NK-92 treated with Interleukin-12 subunit alpha and Interleukin-12 subunit beta, amount 100 ng/mL, for 24 hours (cell line): ENCODE results near the gene C2CD2.

Experiments used
- DNase-seq: peaks from one replicate; lab custom pipeline; 2025; lab: John Stamatoyannopoulos, UW

C2CD2 gene

DNA sequence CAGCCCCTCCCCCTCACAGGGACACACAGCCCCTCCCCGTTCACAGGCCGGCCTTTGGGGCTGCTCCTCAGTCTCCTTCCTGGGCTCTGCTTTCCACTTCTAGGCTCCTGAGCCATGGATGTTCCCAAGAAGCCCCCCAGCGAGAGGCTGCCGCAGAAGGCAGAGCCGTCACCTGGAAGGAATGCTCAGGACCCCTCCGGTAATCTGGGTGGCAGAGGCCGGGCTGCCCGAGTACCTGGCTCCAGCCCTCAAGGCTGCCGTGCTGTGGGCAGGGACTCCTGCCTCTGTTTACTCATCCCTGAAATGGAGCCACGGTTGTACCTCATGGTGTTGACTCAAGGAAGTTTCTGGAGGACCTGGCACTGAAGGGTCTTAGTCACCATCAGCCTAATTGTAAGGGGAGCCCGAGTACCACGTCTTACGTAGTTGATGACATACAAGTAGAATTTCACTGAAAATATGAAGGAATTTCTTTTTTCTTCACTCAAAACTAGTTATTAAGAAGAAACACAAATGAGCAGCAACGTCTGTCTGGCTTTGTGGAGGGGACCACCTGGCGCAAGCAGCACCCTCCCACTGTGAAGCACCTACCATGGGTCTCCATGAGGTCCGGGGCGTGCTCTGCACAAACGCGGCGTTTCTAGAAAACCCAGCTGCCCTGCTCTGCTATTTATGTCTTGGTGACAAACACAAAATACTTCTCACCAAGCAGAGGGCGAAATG, 108.3 kb downstream of the C2CD2 start:
- DNase-seq: no peak

DNA sequence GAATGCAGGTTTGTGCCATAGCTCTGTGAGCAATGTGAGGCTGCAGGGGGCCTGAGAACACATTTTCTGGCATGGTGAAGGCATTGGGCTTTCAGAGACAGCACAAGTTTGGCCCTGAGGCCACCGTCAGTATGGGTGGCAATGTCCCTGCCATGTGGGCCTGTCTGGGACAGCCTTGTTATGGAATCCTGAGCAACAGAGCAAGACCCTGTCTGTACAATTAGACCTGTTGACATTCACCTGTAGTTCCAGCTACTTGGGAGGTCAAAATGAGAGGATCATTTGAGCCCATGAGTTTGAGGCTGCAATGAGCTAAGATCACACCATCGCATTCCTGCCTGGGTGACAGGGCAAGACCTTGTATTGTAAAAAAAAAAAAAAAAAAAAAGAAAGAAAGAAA, 110.2 kb downstream of the C2CD2 start:
- DNase-seq: no peak

DNA sequence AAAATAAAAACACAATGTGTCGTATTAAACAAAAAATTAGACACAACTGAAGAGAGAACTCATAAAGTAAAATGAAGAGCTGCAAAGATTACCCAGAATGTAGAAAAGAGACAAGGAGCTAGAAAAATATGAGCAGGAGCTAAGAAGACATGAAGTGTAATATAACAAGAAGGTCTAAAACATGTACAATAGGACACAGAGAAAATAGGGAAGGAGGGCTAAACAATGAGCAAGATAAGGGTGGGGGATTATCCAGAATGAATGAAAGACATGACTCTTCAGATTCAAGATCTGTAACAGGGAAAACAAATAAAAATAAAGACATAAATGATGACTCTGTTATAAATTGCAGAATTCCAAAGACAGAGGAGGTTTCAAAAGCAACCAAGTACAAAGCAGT, 112.9 kb downstream of the C2CD2 start:
- DNase-seq: no peak

DNA sequence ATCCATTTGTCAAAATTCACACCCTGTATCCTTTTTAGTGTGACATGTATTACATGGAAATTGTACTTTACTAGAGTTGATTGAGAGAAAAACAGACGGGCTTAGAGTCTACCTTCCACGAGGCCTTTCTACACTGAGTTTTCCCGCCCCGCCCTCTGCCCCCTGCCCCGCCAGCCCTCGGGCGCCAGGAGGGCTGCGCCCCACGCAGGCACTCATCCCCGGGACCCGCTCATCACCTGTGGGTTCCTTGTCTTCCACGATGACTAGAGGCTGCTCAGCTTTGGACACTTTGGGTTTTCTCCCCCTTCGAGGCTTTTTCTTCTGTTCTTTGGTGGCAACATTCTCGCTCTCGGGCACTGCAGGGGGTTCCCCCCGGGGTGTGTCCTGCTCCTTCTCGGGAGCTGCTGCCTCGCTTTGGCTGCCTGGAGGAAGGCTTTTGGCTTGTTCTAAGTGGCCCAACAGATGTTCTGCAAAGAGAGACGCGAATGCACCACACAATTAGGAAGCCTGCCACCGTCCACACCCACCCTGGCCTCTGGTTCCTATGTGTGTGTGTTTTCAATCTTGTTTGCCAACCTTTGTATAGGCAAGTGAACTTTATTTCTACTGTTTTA, 114.3 kb downstream of the C2CD2 start:
- no peak for DNase-seq

DNA sequence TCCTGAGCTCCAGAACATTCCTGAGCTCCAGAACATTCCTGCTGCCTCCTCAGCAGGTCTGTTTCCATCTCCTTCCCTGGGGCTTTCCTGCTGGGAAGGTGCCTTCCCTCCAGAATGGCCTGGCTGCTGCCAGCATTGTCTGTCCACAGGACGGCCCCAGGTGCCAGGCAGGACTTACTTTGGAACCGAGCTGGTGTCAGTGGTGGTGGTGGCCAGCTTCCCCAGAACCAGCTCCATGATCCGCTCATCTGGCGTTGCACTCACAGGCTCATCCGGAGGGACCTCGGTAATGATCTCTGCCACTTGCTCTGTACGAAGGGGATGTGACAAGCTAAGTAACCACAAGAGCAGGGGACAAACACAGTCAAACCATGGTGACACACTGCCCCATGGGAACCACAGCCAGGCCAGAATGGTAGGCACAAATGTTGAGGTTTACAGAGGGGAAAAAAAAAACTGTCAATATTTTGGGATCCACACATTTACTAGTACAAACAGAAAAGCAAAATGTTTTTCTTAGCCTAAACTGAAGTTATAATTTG, 116.0 kb downstream of the C2CD2 start:
- DNase-seq: no peak

DNA sequence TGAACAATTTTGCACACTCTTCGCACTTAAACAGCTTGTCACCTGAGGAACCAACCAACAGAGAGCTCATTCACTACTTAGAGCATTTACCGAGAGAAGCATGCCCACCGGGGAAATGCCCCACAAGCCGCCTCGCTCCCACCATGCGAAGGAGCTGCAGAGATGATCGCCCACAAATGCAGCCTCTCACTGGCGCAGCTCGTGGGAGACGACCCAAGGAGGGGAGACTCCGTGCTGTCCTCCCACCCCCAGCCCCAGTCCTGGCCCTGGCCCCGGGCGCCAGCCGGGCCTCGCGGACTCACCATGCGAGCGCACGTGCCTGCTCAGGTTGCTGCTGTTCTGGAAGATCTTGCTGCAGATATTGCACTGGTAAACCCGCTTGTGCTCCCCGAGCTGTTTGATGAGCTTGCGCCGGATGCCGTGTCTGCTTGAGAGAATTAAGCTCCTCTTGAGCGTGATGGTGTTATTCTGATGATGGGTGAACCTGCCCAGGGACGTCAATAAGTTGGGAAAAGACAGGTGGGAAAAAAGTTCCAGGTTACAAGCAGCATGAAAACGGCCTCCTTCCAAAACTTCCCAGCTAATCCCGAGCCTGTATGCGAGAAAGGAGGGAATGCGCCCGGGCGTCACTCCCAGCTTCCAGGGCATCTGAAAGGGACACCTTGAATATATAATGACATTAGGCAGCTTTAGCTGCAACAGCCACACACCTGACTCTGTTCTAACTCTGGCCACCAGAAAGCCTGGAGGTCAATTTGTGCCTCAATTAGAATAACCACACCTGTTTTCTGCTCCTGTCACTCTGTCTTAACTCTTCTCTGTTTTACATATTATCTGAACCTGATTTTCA, 117.4 kb downstream of the C2CD2 start:
- no peak for DNase-seq

DNA sequence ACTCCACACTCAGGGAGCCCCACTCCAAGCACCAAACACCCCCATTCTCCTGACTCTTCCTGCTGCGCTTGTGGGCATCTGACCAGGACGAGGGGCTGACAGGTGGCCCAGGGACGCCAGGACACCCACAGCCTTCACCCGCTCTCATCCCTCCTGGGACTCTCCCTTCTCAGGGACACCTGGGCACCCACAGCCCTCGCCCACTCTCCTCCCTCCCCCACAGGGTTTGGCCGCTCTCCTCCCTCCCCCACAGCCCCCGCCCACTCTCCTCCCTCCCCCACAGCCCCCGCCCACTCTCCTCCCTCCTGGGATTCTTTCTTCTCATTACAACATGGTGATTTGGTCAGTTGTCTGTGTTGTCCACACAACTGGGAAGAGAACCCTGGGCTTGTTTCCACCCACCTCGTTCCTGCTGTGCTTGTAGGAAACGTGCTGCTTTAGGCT, 118.1 kb downstream of the C2CD2 start:
- DNase-seq: no peak
